HG03139 (cell line): Measurements from ENCODE around the gene PRKAG2.

Experiments used
- ATAC-seq: cut with Tn5 transposase; IDR thresholded peaks from one replicate; pipeline ENCODE4 v1.9.1; 2021; ENCODE audit not compliant: unreplicated experiment

The PRKAG2 gene

DNA sequence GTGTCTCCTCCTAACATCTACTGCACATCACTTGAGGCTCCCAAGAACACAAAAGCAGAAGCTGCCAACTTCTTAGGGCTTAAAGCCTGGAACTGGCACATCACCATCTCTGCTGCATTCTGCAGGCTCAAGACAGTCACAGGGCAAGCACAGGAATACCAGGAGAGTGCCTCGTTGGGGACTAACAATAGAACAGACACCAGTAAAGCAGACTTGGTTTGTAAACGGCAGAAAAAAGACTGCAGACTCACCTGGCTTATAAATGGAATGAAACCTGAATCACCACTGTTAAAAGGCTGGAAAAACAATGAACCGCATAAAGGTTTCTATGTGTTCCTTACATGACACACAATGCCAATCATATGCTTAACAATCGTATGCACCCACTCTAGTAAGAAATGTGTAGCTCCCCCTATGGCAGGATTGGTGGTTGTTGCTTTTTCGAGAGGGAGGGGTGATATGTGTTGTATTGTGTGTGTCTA lies 370.0 kb downstream of the PRKAG2 start:
- no peak for ATAC-seq
